GM12878 (cell line): ENCODE data around the gene HENMT1. TPM values are rescaled to one million over a fixed set of nuclear protein-coding genes. Genes with fewer than 3 reads are reported as not detected.

Experiments
- ATAC-seq: fragments of 200-7000 bp; cut with Tn5 transposase; 3 replicates; pipeline ENCODE4 v1.9.1; 2020; ENCODE audit warnings: mild to moderate bottlenecking, moderate library complexity
- BruUV-seq: library from RNA; stranded (reverse); fragments of 400-500 nt; replicated peaks from 2 replicates; lab custom pipeline; 2021; lab: Mats Ljungman, UMichigan
- CTCF ChIA-PET: fragments of 300-600 bp; sonication (Branson Sonifier 250); formaldehyde crosslinking; extraction: SDS; loops from one replicate; lab custom pipeline; 2021; ENCODE audit warnings: inconsistent platforms; lab: Yijun Ruan, JAX
- POLR2A ChIA-PET: fragments of 350-600 bp; formaldehyde crosslinking; extraction: SDS; loops from one replicate; lab custom pipeline; 2021; ENCODE audit warnings: inconsistent platforms; lab: Charles Lee
- RAD21 ChIA-PET: fragments of 300-600 bp; sonication (Branson Sonifier 250); formaldehyde crosslinking; loops from one replicate; lab custom pipeline; 2023; ENCODE audit warnings: antibody characterized with exemption; ENCODE audit not compliant: unreplicated experiment; lab: Charles Lee
- SMC1A ChIA-PET: fragments of 300-600 bp; sonication (Branson Sonifier 250); formaldehyde crosslinking; loops from one replicate; lab custom pipeline; 2023; ENCODE audit not compliant: unreplicated experiment, uncharacterized antibody; lab: Charles Lee
- DNase-seq: peaks from one replicate; pipeline ENCODE4 v3.0.0-alpha.2; 2011; ENCODE audit warnings: low read depth, low spot score
- FAIRE-seq: peaks from 3 replicates; lab custom pipeline; 2011; peaks lifted over from hg19 to GRCh38; lab: Jason Lieb, UNC
- H2AFZ ChIP-seq: 2 replicates; pipeline ENCODE4 v1.6.0; 2011; ENCODE audit warnings: low read depth, low read length, control low read depth; ENCODE audit not compliant: control insufficient read depth
- H3K27ac ChIP-seq: 2 replicates; pipeline ENCODE4 v1.5.1; 2011; ENCODE audit warnings: control low read depth; ENCODE audit not compliant: control insufficient read depth, insufficient read depth
- H3K27me3 ChIP-seq, 2 experiments: replicated peaks in 1 of 2; 2 replicates each; pipeline versions ENCODE4 v1.6.0 to v1.6.1; 2011; ENCODE audit warnings: low read length in 1 of 2; ENCODE audit not compliant: control insufficient read depth in 2 of 2, insufficient read depth in 2 of 2
- H3K36me3 ChIP-seq, 2 experiments: 2 replicates each; pipeline ENCODE4 v1.5.1; 2011; ENCODE audit warnings: low read length in 1 of 2; ENCODE audit not compliant: control insufficient read depth in 2 of 2, insufficient read depth in 2 of 2
- H3K4me1 ChIP-seq: 2 replicates; pipeline ENCODE4 v1.6.1; 2011; ENCODE audit warnings: mild to moderate bottlenecking, low read length, moderate library complexity, mixed read lengths; ENCODE audit not compliant: control insufficient read depth, insufficient read depth
- H3K4me2 ChIP-seq: 2 replicates; pipeline ENCODE4 v1.6.0; 2011; ENCODE audit warnings: control low read depth; ENCODE audit not compliant: control insufficient read depth, insufficient read depth
- H3K4me3 ChIP-seq: fragments of 200-600 bp; sonication (generic); 2 replicates; pipeline ENCODE4 v1.5.1; 2016
- H3K79me2 ChIP-seq: 2 replicates; pipeline ENCODE4 v1.6.0; 2011; ENCODE audit warnings: low read length; ENCODE audit not compliant: control insufficient read depth, insufficient read depth
- H3K9ac ChIP-seq: 2 replicates; pipeline ENCODE4 v1.8.0; 2011; ENCODE audit warnings: low read length, control low read depth, mixed read lengths; ENCODE audit not compliant: control insufficient read depth, insufficient read depth
- H3K9me3 ChIP-seq: replicated peaks from 3 replicates; pipeline ENCODE4 v1.5.1; 2011; ENCODE audit warnings: mild to moderate bottlenecking, low read length; ENCODE audit not compliant: control insufficient read depth, insufficient read depth
- H4K20me1 ChIP-seq: 2 replicates; pipeline ENCODE4 v1.6.0; 2011; ENCODE audit not compliant: control insufficient read depth, insufficient read depth
- ESRRA ChIP-seq: IDR thresholded peaks from 2 replicates; pipeline ENCODE4 v1.6.1; 2012; ENCODE audit warnings: mild to moderate bottlenecking, low read length, improper control_type of control experiment
- GABPA ChIP-seq: IDR thresholded peaks from 2 replicates; pipeline ENCODE4 v1.6.1; 2014; ENCODE audit warnings: antibody characterized with exemption, low read depth, mild to moderate bottlenecking, inconsistent platforms
- HDGF ChIP-seq: fragments of 450-650 bp; IDR thresholded peaks from 2 replicates; pipeline ENCODE4 v1.6.1; 2016; ENCODE audit warnings: antibody characterized with exemption
- KLF5 ChIP-seq: fragments of 450-650 bp; IDR thresholded peaks from 2 replicates; pipeline ENCODE4 v1.6.1; 2014; ENCODE audit warnings: mild to moderate bottlenecking; ENCODE audit not compliant: partially characterized antibody
- POLR2A ChIP-seq: IDR thresholded peaks from 2 replicates; pipeline ENCODE4 v1.6.1; 2011; ENCODE audit warnings: low read depth, mild to moderate bottlenecking, low read length
- POU2F2 ChIP-seq: IDR thresholded peaks from 3 replicates; pipeline ENCODE4 v1.6.1; 2011; ENCODE audit warnings: low read depth, mild to moderate bottlenecking, low read length, borderline replicate concordance
- RAD21 ChIP-seq: IDR thresholded peaks from 2 replicates; pipeline ENCODE4 v1.6.1; 2011; ENCODE audit warnings: mild to moderate bottlenecking, low read depth, low read length, moderate library complexity; ENCODE audit not compliant: insufficient read depth
- SMC3 ChIP-seq: IDR thresholded peaks from 2 replicates; pipeline ENCODE4 v1.6.1; 2011; ENCODE audit warnings: low read length, improper control_type of control experiment, borderline replicate concordance
- TBL1XR1 ChIP-seq: IDR thresholded peaks from 2 replicates; pipeline ENCODE4 v1.6.1; 2012; ENCODE audit warnings: low read depth, low read length, improper control_type of control experiment
- WRNIP1 ChIP-seq: IDR thresholded peaks from 2 replicates; pipeline ENCODE4 v1.6.1; 2011; ENCODE audit warnings: low read depth, low read length, improper control_type of control experiment, borderline replicate concordance
- ZNF207 ChIP-seq: fragments of 450-650 bp; IDR thresholded peaks from 2 replicates; pipeline ENCODE4 v1.6.1; 2014; ENCODE audit warnings: antibody characterized with exemption, mild to moderate bottlenecking, borderline replicate concordance
- ZNF384 ChIP-seq: IDR thresholded peaks from 2 replicates; pipeline ENCODE4 v1.6.1; 2012; ENCODE audit warnings: low read depth, mild to moderate bottlenecking, low read length, improper control_type of control experiment, borderline replicate concordance
- WGBS: methylation state at CpG from one replicate; pipeline ENCODE4 v1.1.6; 2016; ENCODE audit warnings: low lambda C conversion rate; ENCODE audit not compliant: insufficient replicate concordance, insufficient coverage; ENCODE audit errors: missing lambda C conversion rate; 5-methylcytosine and 5-hydroxymethylcytosine counted together
- in situ Hi-C: fragments of 300-500 bp; cut with MboI; formaldehyde crosslinking; loops from 9 replicates; pipeline ENCODE4 v1.14.3; 2018; ENCODE audit warnings: mixed read lengths
- intact Hi-C: fragments of 100-400 bp; cut with micrococcal nuclease; formaldehyde crosslinking; loops from one replicate; pipeline ENCODE4 v1.14.2; 2022; ENCODE audit not compliant: unreplicated experiment
- polyA plus RNA-seq, 11 experiments: library from polyadenylated mRNA; depleted of rRNA in 4 of 11; unstranded in 6 of 11; stranded (reverse) in 5 of 11; fragments of >200 nt; fragmentation: Nextera tagmentation in 4 of 11; fragmentation: Illumina TruSeq in 1 of 11; extraction: Ambion mirVana in 4 of 11; extraction: Trizol in 1 of 11; gene quantifications; 1 replicate in 1 of 11; 2 replicates in 10 of 11; pipeline versions ENCODE4 v1.2.1 to v1.2.3, GENCODE V29; 2011 to 2016; ENCODE audit warnings: inconsistent platforms in 2 of 11, missing spikeins in 2 of 11, low read depth in 1 of 11
- total RNA-seq, 4 experiments: library from RNA; depleted of rRNA in 3 of 4; stranded (reverse); fragments of >200 nt in 3 of 4; fragmentation: Illumina TruSeq in 1 of 4; extraction: Trizol in 1 of 4; gene quantifications; 2 replicates each; pipeline versions ENCODE4 v1.2.1 to v1.2.3, GENCODE V29; 2013 to 2021
- TF ChIP-seq, protein P1 (sequence below): IDR thresholded peaks from 2 replicates; pipeline ENCODE4 v1.6.1; 2011; ENCODE audit warnings: mild to moderate bottlenecking, low read depth, low read length, moderate library complexity; ENCODE audit not compliant: insufficient replicate concordance
- TF ChIP-seq, protein P2 (sequence below): fragments of 450-650 bp; IDR thresholded peaks from 2 replicates; pipeline ENCODE4 v1.6.1; 2018; ENCODE audit warnings: mild to moderate bottlenecking, low read depth, moderate library complexity; ENCODE audit not compliant: partially characterized antibody

HENMT1 gene
- total and polyA plus RNA-seq, 10 of the 15 experiments (the other 5 are each of a cell fraction or from before 2014, with no cell fraction given): 4.4 to 15.6 (median 10.4) TPM

DNA sequence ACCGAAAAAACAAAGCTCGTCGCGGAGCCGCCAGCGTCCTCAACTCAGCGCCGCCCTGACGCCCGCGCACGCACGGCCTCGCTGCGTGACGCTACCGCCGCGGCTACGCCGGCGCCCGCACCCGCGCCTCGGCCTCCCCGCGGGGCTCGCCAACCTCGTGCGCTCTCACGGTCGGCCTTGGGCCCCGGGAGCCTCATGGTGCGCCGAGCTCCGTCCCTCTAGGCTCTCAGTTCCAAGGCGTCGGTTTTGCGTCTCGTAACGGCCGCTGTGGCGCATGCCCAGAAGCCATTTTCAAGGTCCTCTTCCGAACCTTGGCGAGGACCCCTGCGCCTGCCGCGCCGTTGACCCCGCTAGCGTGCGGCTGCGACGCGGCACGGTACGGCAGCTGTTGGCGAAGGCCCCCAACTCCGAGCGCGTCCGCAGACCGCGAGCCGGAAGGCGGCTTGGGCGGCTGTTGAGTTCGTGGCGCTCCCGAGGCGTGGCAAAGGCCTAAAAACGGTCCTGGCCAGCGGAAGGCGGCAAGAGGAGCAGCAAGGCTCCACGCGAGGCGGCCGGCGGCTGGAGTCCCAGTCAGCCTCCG lies at the start of gene HENMT1 (continued):
- TF ChIP-seq WRNIP1: no peak
- peak; percentile 93 for TF ChIP-seq ZNF207
- peak; percentile 93 for TF ChIP-seq POLR2A

DNA sequence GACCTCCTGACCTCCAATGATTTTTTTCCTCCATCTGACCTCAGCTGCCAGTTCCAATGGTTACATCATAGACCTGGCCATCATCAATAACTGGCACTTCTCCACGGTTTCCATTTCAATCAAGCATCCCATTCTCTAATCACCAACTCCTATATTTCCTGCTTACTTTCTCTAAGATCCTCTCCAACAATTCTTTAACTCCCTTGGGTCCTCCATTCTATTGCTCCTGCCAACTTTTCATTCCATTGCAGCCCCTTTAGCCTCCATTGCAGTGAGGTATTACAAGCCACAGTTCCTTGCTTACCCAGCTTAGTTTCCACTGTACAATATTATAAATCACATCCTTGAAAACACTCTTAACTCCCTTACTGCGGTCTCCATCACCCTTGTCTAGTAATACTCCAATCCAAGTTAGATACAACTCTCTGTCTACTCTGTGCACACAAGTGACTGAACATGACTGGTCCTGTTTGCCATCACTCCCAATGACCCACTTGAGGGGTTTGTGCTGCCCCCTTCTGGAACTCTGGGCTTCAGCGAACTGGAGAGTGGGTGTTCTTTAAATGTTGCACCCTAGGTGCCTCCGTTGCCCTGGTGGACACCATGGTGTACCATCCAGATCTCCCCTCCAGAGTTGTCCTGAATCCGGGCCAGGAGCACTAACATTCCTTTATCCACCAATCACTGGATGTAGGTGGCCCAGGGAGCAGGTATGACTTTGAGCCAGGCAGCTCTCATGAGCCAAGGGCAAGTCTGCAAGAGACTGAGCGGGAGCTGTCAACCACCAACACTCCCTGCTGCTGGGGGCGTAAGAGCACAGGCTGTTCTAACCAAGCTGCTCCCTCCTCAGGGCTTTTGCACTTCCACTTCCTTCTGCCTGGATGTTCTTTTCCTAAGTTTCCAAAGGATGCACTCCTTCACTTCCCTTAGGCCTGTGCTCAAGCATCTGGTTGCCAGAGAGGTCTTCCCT lies 48.1 kb upstream of the HENMT1 start:
- ATAC-seq: peak; percentile 86
- no peak overlapping the region for H3K4me2 ChIP-seq
- no peaks in the 10 kb centered on the region for H3K9me3 ChIP-seq
- no peak overlapping the region for H3K9ac ChIP-seq
- no peak overlapping the region for H3K27ac ChIP-seq
- POLR2A ChIA-PET: interaction anchor here (2.0 kb wide), 1 partner anchor 17 kb away, joined by 7 read pairs; the partner anchor contains the start of gene PRPF38B
- SMC1A ChIA-PET: interaction anchor here (1.1 to 1.9 kb wide), 4 partner anchors 11 to 65 kb away, joined by 3 to 10 read pairs (median 6); partner anchors contain the start of gene PRPF38B
- RAD21 ChIA-PET: no interaction called here
- peaks cover 1% of the 10 kb centered on the region; the same call in 1 of the 2 replicates for H3K4me1 ChIP-seq
- H3K27me3 ChIP-seq: no peaks in the 10 kb centered on the region; a peak in 1 of 4 replicates
- intact Hi-C loops (loop anchor here (5.0 kb wide), 1 partner anchor 197 kb away; no protein-coding TSS in a partner anchor), in situ Hi-C loops (no loop called here)
- no peaks in the 10 kb centered on the region for H4K20me1 ChIP-seq
- 42% methylated on average over 7 of the region's 7 CpGs for WGBS
- FAIRE-seq: peak; percentile 52
- no peaks in the 10 kb centered on the region for H3K36me3 ChIP-seq
- H2AFZ ChIP-seq: no peak overlapping the region
- no peak for DNase-seq
- CTCF ChIA-PET: interaction anchor here (0.6 to 3.2 kb wide), 7 partner anchors 9 to 198 kb away, joined by 3 to 10 read pairs (median 3); partner anchors contain the start of gene PRPF38B
- BruUV-seq: no TSS peak
- no peak overlapping the region for H3K4me3 ChIP-seq
- no peaks in the 10 kb centered on the region for H3K79me2 ChIP-seq
- TF ChIP-seq SMC3 (peak; percentile 36; the same call in 1 of the 2 replicates), GABPA (no peak), ZNF384 (no peak), POU2F2 (no peak), TBL1XR1 (no peak), HDGF (no peak), KLF5 (no peak), ESRRA (no peak), RAD21 (peak; percentile 47)
- TF ChIP-seq, protein P1, sequence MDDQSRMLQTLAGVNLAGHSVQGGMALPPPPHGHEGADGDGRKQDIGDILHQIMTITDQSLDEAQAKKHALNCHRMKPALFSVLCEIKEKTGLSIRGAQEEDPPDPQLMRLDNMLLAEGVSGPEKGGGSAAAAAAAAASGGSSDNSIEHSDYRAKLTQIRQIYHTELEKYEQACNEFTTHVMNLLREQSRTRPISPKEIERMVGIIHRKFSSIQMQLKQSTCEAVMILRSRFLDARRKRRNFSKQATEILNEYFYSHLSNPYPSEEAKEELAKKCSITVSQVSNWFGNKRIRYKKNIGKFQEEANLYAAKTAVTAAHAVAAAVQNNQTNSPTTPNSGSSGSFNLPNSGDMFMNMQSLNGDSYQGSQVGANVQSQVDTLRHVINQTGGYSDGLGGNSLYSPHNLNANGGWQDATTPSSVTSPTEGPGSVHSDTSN: peak; percentile 27
- TF ChIP-seq, protein P2, sequence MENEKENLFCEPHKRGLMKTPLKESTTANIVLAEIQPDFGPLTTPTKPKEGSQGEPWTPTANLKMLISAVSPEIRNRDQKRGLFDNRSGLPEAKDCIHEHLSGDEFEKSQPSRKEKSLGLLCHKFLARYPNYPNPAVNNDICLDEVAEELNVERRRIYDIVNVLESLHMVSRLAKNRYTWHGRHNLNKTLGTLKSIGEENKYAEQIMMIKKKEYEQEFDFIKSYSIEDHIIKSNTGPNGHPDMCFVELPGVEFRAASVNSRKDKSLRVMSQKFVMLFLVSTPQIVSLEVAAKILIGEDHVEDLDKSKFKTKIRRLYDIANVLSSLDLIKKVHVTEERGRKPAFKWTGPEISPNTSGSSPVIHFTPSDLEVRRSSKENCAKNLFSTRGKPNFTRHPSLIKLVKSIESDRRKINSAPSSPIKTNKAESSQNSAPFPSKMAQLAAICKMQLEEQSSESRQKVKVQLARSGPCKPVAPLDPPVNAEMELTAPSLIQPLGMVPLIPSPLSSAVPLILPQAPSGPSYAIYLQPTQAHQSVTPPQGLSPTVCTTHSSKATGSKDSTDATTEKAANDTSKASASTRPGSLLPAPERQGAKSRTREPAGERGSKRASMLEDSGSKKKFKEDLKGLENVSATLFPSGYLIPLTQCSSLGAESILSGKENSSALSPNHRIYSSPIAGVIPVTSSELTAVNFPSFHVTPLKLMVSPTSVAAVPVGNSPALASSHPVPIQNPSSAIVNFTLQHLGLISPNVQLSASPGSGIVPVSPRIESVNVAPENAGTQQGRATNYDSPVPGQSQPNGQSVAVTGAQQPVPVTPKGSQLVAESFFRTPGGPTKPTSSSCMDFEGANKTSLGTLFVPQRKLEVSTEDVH: no peak
